Dendritic cell treated with granulocyte-macrophage colony-stimulating factor and Interleukin-4, amounts not matched to agents 40 ng/mL and 50 ng/mL, for 4 days (primary cell): ENCODE data around the gene RHEB.

Experiments
- H3K27ac Mint-ChIP-seq: one replicate; pipeline ENCODE4 v1.8.0; 2022; ENCODE audit warnings: mild to moderate bottlenecking, mixed read lengths
- H3K27me3 Mint-ChIP-seq: one replicate; pipeline ENCODE4 v1.8.0; 2022; ENCODE audit warnings: mild to moderate bottlenecking, mixed read lengths
- H3K36me3 Mint-ChIP-seq: one replicate; pipeline ENCODE4 v1.8.0; 2022; ENCODE audit warnings: low read depth, mixed read lengths
- H3K4me1 Mint-ChIP-seq: one replicate; pipeline ENCODE4 v1.8.0; 2022; ENCODE audit warnings: low read depth, mixed read lengths
- H3K4me3 Mint-ChIP-seq: one replicate; pipeline ENCODE4 v1.8.0; 2022; ENCODE audit warnings: mild to moderate bottlenecking, moderate library complexity, mixed read lengths
- H3K9me3 Mint-ChIP-seq: one replicate; pipeline ENCODE4 v1.8.0; 2022; ENCODE audit warnings: mixed read lengths
- intact Hi-C: fragments of 100-400 bp; cut with micrococcal nuclease; formaldehyde crosslinking; loops from one replicate; pipeline ENCODE4 v1.15.0; 2022

RHEB gene

DNA sequence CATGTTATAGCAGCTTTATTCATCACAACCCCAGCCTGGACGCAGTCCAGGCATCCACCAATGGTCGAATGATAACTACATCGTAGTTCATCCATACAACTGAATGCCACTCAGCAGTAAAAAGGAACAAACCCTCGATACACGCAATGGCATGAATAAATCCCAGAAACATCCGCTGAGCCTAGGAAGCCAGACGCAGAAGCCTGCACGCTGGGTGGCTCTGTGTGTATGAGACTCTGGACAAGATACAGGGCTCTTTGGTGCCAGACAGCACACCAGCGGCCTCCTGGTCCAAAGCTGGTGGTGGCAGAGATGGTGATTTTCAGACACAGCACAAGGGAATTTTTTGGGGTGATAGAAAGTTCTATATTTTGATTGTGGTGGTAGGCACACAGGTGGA, 69.7 kb downstream of the RHEB start:
- H3K4me3 Mint-ChIP-seq: no peak overlapping the region
- H3K27ac Mint-ChIP-seq: no peak overlapping the region

DNA sequence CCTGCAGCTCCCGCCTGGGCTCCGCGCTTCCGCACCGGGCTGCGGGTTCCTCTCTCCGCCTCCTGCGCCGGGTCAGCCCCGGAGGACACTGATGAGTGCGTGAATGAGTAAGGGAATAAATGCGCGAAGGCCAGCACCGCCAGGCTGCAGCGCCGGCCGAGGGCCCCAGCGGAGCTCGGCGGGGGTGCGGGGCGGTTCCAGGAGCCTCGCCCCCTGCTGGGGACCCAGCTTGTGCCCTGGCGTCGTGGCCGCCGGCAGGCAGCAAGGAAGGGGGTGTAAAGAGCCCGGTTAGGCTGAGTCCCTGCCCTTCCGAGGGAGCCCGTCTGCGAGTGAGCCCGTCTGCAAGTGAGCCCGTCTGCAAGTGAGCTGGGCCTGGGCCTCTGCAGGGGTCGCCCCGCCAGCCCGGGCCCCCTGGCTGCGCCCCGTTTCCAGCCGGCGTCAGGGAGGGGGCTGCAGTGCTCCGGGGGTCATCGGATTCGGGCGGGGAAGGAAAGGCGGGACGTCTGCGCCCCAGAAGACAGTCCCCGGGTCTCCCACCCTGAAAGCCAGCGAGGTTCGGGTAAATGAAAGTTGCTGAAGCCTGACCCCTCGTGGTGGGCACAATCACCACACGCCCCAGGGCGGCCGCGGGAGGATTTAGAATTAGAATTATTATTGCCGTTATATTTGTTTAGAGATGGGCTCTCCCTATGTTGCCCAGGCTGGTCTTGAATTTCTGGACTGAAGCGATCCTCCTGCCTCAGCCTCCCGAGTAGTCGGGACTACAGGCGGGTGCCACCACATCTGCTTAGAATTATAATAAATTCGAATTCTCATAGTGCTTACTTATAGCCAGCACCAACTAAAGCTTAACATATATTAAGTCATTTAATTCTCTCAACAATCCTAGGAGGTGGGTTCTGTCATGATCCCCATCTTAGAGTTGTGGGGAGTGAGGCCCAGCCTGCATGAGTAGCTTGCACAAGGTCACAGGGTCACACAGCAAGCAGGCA, 71.1 kb downstream of the RHEB start:
- no peaks in the 10 kb centered on the region for H3K36me3 Mint-ChIP-seq
- H3K27me3 Mint-ChIP-seq: peaks cover 41% of the 10 kb centered on the region
- H3K9me3 Mint-ChIP-seq: no peaks in the 10 kb centered on the region
- peak overlapping the region; percentile 75 for H3K4me3 Mint-ChIP-seq
- no peaks in the 10 kb centered on the region for H3K4me1 Mint-ChIP-seq
- H3K27ac Mint-ChIP-seq: peak overlapping the region; percentile 40
- intact Hi-C loops: loop anchor here (1.0 to 2.0 kb wide), 2 partner anchors 80 to 134 kb away; no protein-coding TSS in a partner anchor

More for the DNA sequence above, 69.7 kb downstream of the RHEB start:
- Mint-ChIP-seq H3K4me1 (no peaks in the 10 kb centered on the region), H3K27me3 (peaks cover 39% of the 10 kb centered on the region), H3K36me3 (no peaks in the 10 kb centered on the region), H3K9me3 (no peaks in the 10 kb centered on the region)
- intact Hi-C loops: loop anchor here (2.0 kb wide), 1 partner anchor 135 kb away; no protein-coding TSS in a partner anchor

DNA sequence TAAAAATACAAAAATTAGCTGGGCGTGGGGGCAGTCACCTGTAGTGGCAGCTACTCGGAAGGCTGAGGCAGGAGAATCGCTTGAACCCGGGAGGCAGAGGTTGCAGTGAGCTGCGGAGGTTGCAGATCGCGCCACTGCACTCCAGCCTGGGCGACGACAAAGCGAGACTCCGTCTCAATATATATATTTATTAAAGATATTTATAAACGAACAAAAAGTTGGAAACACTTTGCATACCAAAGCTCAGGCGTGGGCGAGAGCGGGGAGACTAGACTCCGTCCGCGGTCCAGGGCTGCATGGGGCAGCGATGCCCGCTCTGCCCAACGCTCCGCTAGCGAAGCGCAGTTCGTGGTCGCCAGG, 71.8 kb downstream of the RHEB start:
- H3K27me3 Mint-ChIP-seq: peaks cover 43% of the 10 kb centered on the region
- H3K27ac Mint-ChIP-seq: no peak overlapping the region
- peaks cover 3% of the 10 kb centered on the region for H3K4me1 Mint-ChIP-seq
- H3K4me3 Mint-ChIP-seq: peak overlapping the region; percentile 75
- H3K36me3 Mint-ChIP-seq: no peaks in the 10 kb centered on the region
- no peaks in the 10 kb centered on the region for H3K9me3 Mint-ChIP-seq
- intact Hi-C loops: loop anchor here (1.0 to 2.0 kb wide), 2 partner anchors 80 to 133 kb away; no protein-coding TSS in a partner anchor

DNA sequence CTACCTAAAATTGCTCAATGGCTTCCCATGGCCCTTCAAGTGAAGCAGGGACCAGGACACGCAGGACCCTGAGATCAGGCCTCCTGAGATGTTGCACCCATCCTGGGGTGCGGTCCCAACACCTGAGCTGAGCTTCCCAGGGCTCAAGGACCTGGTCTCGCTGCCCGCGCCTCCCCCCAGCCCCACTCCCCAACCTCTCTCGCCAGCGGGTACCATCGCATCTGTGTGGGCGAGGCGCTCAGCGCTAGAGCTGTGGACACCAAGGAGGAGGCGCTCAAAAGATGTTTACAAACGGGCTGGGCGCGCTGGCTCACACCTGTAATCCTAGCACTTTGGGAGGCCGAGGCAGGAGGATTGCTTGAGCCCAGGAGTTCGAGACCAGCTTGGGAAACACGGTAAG, 72.4 kb downstream of the RHEB start:
- H3K9me3 Mint-ChIP-seq: no peaks in the 10 kb centered on the region
- H3K27me3 Mint-ChIP-seq: peaks cover 43% of the 10 kb centered on the region
- H3K4me1 Mint-ChIP-seq: peaks cover 9% of the 10 kb centered on the region
- H3K36me3 Mint-ChIP-seq: no peaks in the 10 kb centered on the region
- H3K4me3 Mint-ChIP-seq: no peak overlapping the region
- intact Hi-C loops: no loop called here
- no peak overlapping the region for H3K27ac Mint-ChIP-seq

DNA sequence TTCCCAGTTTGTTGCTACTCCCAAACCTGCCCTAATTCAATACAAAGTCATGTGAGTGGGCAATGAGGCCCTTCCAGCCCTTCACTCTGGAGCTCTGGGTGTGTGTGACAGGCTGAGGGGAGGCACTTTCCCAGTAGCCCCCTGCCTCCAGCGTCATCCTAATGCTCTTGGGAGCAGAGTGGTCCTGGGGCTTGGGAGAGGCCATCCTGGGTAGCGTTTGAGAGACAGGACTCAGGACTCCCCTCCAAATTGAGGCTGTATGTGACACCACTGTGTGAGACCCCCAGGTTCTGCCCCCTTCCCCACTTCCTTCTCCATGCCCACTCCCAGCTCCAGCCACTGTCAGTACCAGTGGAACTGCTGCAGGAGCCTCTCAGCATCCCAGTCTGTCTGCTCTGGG, 73.3 kb downstream of the RHEB start:
- no peak overlapping the region for H3K4me3 Mint-ChIP-seq
- H3K27me3 Mint-ChIP-seq: peaks cover 42% of the 10 kb centered on the region
- intact Hi-C loops: no loop called here
- H3K4me1 Mint-ChIP-seq: peaks cover 18% of the 10 kb centered on the region
- no peaks in the 10 kb centered on the region for H3K9me3 Mint-ChIP-seq
- no peaks in the 10 kb centered on the region for H3K36me3 Mint-ChIP-seq
- H3K27ac Mint-ChIP-seq: peak overlapping the region; percentile 33

DNA sequence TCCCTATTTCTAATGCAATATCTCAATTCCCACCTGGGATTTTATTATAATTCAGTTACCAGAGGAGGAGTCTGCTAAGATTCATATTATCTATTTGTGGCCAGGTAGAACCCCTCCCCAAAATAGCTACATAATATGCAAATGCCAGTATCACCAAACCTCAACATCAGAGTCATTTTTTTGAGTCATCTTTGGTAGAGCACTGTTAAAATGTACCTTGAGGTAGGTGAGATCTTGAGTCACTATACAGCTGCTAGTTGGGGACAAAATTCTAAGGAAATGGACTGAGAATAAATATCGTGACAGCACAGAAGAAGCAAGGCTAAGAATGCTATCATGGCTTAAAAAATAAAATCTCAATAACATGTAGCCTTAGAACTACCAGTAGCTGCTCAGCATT, 75.1 kb downstream of the RHEB start:
- peaks cover 41% of the 10 kb centered on the region for H3K27me3 Mint-ChIP-seq
- no peaks in the 10 kb centered on the region for H3K9me3 Mint-ChIP-seq
- H3K27ac Mint-ChIP-seq: no peak overlapping the region
- no peaks in the 10 kb centered on the region for H3K36me3 Mint-ChIP-seq
- peaks cover 35% of the 10 kb centered on the region for H3K4me1 Mint-ChIP-seq
- H3K4me3 Mint-ChIP-seq: no peak overlapping the region
- intact Hi-C loops: no loop called here

DNA sequence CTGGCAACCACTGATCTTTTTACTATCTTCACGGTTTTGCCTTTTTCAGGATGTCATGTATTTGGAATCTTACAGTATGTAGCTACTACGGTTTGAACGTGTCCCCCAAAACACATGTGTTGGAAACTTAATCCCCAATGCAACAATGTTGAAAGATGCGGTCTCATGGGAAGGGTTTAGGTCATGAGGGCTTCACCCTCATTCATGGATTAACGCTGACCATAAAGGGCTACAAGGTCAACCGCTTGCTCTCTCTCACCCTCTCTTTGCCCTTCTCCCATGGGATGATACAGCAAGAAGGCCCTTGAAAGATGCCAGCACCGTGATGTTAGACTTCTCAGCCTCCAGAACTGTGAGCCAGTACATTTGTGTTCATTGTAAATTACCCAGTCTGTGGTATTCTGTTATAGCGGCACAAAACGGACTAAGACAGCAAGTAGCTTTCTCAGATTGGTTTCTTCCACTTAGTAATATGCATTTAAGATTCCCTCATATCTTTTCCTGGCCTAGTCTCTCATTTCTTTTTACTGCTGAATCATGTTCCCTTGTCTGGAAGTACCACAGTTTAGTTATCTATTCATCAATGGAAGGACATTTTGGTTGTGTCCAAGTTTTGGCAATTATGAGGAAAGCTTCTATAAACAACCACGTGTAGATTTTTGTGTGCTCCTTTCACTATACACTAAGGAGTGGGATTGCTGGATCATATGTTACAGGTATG, 76.8 kb downstream of the RHEB start:
- intact Hi-C loops: no loop called here
- peaks cover 37% of the 10 kb centered on the region for H3K4me1 Mint-ChIP-seq
- peak overlapping the region; percentile 60 for H3K27ac Mint-ChIP-seq
- H3K4me3 Mint-ChIP-seq: no peak overlapping the region
- no peaks in the 10 kb centered on the region for H3K36me3 Mint-ChIP-seq
- H3K27me3 Mint-ChIP-seq: peaks cover 46% of the 10 kb centered on the region
- no peaks in the 10 kb centered on the region for H3K9me3 Mint-ChIP-seq

DNA sequence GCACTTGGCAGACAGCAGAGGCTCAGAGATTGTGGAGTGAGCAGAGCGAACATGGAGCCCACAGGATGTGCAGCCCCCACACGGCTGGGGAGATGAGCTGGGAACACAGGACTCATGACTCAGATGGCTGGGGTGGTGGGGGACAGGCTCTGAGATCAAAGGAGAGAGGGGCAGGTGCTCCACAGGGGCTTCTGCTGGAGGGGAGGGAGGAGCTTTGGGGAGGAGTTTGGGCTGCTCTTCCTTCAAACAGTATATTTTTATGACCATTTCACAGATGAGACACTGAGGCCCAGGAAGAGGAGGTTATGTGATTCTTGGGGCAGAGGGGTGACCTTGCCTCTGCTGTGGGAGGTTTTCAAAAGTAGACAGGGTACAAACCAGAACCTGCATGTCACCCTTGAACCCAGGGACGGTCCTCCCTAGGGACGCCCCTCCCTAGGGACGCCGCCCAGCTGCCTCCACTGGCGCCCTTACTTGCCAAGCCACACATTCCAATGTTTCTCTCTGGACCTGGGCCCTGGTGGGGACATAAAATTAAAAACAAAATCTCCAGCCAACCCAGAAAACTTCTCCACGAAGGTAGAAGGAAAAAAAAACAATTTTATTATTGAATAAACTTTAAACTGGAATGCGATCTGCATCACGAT, 78.8 kb downstream of the RHEB start:
- peaks cover 37% of the 10 kb centered on the region for H3K4me1 Mint-ChIP-seq
- H3K27me3 Mint-ChIP-seq: peaks cover 38% of the 10 kb centered on the region
- intact Hi-C loops: no loop called here
- no peaks in the 10 kb centered on the region for H3K36me3 Mint-ChIP-seq
- H3K27ac Mint-ChIP-seq: peak overlapping the region; percentile 60
- no peaks in the 10 kb centered on the region for H3K9me3 Mint-ChIP-seq
- H3K4me3 Mint-ChIP-seq: no peak overlapping the region

DNA sequence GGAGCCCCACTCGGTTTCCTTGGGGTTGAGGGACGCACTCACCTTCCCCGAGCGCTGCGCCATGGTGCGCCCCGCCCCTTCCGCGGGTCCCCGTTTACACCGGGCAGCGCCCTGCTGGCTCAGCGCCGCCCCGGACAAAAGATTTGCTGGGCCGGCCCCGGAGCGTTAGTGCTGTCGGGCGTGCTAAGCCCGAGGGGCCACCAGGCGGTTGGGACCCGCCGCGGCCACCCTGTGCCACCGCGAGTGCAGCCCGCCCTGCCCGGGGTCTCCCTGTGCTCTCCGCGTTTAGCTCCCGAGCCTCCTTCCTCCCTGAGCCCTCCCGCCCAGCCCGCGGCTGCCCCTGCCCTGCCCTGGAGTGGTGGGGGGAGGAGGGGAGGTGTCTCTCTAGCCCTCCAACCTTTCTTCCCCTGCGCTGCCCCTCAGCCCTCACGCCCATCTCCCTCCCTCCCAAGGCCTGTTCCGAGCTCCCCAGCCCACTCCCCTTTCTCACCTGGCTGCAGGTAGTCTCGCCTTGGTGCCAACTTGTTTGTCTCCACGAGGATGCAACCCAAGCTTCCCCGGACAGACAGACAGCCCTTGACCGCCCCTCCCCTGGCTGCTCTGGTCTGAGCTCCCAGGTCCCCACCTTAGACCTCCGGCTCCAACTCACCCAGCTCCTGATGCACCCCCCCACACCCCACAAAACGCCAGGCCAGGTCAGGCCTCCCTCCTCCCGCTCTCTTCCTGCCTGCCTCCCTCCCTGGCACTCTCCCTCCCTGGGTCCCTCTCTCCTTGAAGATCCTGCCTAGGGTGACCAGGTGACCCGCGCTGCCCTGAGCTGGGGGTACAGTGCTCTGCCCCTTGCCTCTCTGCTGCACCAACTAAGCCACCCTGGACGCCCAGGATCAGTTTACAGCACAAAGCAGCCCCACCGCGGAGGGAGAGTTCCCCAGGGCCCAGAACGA, 79.6 kb downstream of the RHEB start, which contains the start of gene CRYGN:
CRYGN (minus strand) TSS at position 287 of the 944 bp plus-strand sequence; CDS start at position 63, 224 bp downstream.
- no peaks in the 10 kb centered on the region for H3K9me3 Mint-ChIP-seq
- H3K4me1 Mint-ChIP-seq: peaks cover 37% of the 10 kb centered on the region
- peaks cover 36% of the 10 kb centered on the region for H3K27me3 Mint-ChIP-seq
- intact Hi-C loops: no loop called here
- H3K27ac Mint-ChIP-seq: peak within 1 kb of the TSS; percentile 60
- H3K36me3 Mint-ChIP-seq: no peaks in the 10 kb centered on the region
- peak within 1 kb of the TSS; percentile 64 for H3K4me3 Mint-ChIP-seq

DNA sequence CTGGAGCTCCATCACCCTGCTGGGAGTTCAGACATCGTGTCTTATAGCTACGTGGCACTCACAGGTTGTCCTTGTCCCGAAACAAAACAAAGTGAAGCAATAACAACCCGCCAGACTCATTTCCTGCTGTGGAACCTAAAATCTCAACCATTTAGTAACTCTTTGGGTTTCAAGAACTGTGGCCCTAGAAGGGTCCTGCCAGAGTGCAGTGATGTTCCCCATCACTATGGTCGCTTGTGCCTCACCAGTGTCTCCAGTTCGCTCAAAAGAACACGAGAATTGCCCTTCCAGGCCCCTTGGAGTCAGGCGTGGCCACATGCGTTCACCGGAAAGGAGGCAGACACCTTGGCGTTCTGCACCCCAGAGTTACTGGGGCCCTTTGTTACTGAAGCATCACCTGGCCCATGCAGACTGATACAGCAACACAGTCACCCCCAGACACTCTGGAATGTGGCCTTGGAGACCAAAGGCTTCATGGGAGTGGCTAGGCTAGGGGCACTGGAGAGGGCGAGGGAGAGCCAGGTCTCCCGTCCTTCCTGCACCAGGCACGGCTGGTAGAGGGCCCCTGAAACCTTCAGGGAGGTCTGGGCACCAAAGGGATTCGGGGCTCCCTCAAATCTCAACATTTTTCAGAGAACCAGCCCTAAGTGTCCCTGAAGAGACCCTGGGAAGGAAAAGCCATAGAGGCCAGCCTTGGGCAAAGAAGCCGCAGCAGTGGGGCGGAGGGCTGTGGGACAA, 80.7 kb downstream of the RHEB start:
- Mint-ChIP-seq H3K9me3 (no peaks in the 10 kb centered on the region), H3K4me1 (peaks cover 37% of the 10 kb centered on the region), H3K27me3 (peaks cover 35% of the 10 kb centered on the region), H3K4me3 (no peak overlapping the region), H3K36me3 (no peaks in the 10 kb centered on the region), H3K27ac (peak overlapping the region; percentile 60)
- intact Hi-C loops: no loop called here

DNA sequence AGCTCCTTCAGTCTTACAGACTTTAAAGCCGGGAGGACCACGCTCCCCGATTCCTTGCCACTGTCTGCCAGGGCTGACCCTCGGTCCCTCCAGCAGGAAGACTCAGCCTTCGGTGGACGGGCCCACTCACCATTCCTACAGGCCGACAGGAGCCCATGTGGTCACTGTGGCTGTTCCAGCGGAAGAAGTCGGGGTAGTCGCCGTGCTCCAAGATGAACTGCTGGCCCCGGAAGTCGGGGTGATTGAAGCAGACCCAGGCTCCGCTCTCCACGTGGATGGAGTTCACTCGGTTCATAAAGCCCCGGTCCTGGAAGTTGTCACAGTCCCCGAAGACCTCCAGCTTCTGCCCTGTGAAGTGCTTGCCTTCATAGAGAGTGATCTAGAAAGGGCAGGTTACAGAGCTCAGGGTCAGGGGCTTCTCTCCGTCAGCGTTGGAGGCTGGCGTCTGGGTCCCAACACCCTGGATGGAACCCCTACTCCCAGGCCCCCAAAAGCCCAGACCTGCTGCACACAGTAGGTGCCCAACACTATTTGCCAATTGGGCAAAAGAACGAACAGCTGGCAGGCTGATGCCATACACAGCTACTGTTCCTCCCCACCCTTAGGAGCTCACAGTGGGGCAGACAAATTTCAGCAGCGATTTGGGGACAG, 81.7 kb downstream of the RHEB start:
- Mint-ChIP-seq H3K27me3 (peaks cover 37% of the 10 kb centered on the region), H3K27ac (no peak overlapping the region), H3K36me3 (no peaks in the 10 kb centered on the region), H3K4me1 (peaks cover 39% of the 10 kb centered on the region), H3K9me3 (no peaks in the 10 kb centered on the region), H3K4me3 (no peak overlapping the region)
- intact Hi-C loops: no loop called here

DNA sequence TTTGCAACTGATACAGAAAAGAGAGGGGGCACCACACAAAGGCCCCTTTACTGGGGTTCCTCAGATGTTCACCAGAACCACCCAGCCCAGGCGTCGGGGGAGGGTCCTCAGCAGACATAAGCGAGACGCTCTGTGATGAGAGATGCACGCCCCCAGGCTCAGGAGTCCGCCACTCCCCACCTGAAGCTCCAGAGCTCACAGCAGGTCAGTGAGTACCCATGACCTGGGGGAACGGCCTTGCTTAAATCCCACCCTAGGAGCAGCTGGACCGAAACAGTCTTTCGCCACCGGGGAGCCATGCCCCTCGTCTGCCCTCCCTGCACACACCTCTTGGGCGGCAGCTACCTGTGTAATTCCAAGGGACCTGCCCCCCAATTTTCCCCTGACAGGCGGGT, 82.5 kb downstream of the RHEB start:
- H3K27me3 Mint-ChIP-seq: peaks cover 40% of the 10 kb centered on the region
- intact Hi-C loops: no loop called here
- H3K27ac Mint-ChIP-seq: no peak overlapping the region
- no peaks in the 10 kb centered on the region for H3K36me3 Mint-ChIP-seq
- peaks cover 34% of the 10 kb centered on the region for H3K4me1 Mint-ChIP-seq
- no peak overlapping the region for H3K4me3 Mint-ChIP-seq
- no peaks in the 10 kb centered on the region for H3K9me3 Mint-ChIP-seq
